OCI-LY3 (cell line): ENCODE data around the gene BHLHE41.

Experiments used
- CTCF ChIP-seq: fragments of 200-600, 300-600 bp; sonication (generic); IDR thresholded peaks from 2 replicates; pipeline ENCODE4 v1.5.1; 2014; ENCODE audit warnings: antibody characterized with exemption, low read length, low read depth
- EZH2phosphoT487 ChIP-seq: fragments of 200-600 bp; shearing (Covaris generic); IDR thresholded peaks from 2 replicates; pipeline ENCODE4 v1.6.1; 2018; ENCODE audit warnings: antibody characterized with exemption, mixed run types, low read depth

- TF ChIP-seq CTCF (no peak), EZH2phosphoT487 (no peak)
Measured at GRCh38 chr12:26156201-26156871, 31.5 kb upstream of the BHLHE41 start.
